ENCODE results near the gene FXYD2. TPM values are rescaled to one million over a fixed set of nuclear protein-coding genes. Genes with fewer than 3 reads are reported as not detected.
"Not testable (repeated sequence)": the region's sequence is repeated elsewhere in the genome, so short reads cannot be mapped to it uniquely, and the experiment has no call there.

FXYD2 gene
- 3.4 and 3.6 TPM in 2 replicates for total RNA-seq

GRCh38 chr11:117824571-117825537 lies at the start of gene FXYD2:
Gene FXYD2, minus strand, starts transcription at chr11:117824744. Its CDS starts 66 bp downstream, at chr11:117824678.
- Mint-ChIP-seq H3K4me1 (ENCODE audit: low read depth) (peaks cover 72% of the 10 kb centered on the region), H3K4me3 (no peak within 1 kb of the TSS)

GRCh38 chr11:117873828-117874125 lies 49.2 kb upstream of the FXYD2 start:
- Mint-ChIP-seq H3K27me3 (ENCODE audit: insufficient read depth) (peaks cover 55% of the 10 kb centered on the region), H3K27ac (no peak overlapping the region), H3K4me3 (no peak overlapping the region), H3K4me1 (ENCODE audit: low read depth) (peaks cover 23% of the 10 kb centered on the region), H3K36me3 (ENCODE audit: low read depth) (no peaks in the 10 kb centered on the region), H3K9me3 (no peaks in the 10 kb centered on the region)
- intact Hi-C loops (cut with micrococcal nuclease) = loop anchor here (2.0 kb wide), 1 partner anchor 33 kb away; no protein-coding TSS in a partner anchor
- no peak for DNase-seq (ENCODE audit: low spot score)

More at GRCh38 chr11:117824571-117825537, at the start of gene FXYD2:
- Mint-ChIP-seq H3K9me3 (no peaks in the 10 kb centered on the region), H3K36me3 (ENCODE audit: low read depth) (no peaks in the 10 kb centered on the region), H3K27ac (peak within 1 kb of the TSS; percentile 70), H3K27me3 (ENCODE audit: insufficient read depth) (no peaks in the 10 kb centered on the region)
- no peak for DNase-seq (ENCODE audit: low spot score)
- intact Hi-C loops (cut with micrococcal nuclease) = no loop called here

GRCh38 chr11:117872975-117873827 lies 48.7 kb upstream of the FXYD2 start:
- no peak for DNase-seq (ENCODE audit: low spot score)
- H3K36me3 Mint-ChIP-seq (ENCODE audit: low read depth) = no peaks in the 10 kb centered on the region
- intact Hi-C loops (cut with micrococcal nuclease) = no loop called here
- H3K27ac Mint-ChIP-seq = no peak overlapping the region
- peaks cover 49% of the 10 kb centered on the region for H3K27me3 Mint-ChIP-seq (ENCODE audit: insufficient read depth)
- H3K4me1 Mint-ChIP-seq (ENCODE audit: low read depth) = peaks cover 23% of the 10 kb centered on the region
- no peak overlapping the region for H3K4me3 Mint-ChIP-seq
- no peaks in the 10 kb centered on the region for H3K9me3 Mint-ChIP-seq

- Mint-ChIP-seq H3K9me3 (no peaks in the 10 kb centered on the region), H3K4me3 (no peak overlapping the region), H3K36me3 (ENCODE audit: low read depth) (no peaks in the 10 kb centered on the region), H3K4me1 (ENCODE audit: low read depth) (peaks cover 23% of the 10 kb centered on the region), H3K27ac (no peak overlapping the region), H3K27me3 (ENCODE audit: insufficient read depth) (peaks cover 46% of the 10 kb centered on the region)
- no peak for DNase-seq (ENCODE audit: low spot score)
- intact Hi-C loops (cut with micrococcal nuclease) = no loop called here
Observed at GRCh38 chr11:117872420-117872961, 47.9 kb upstream of the FXYD2 start.

- H3K27ac Mint-ChIP-seq = no peak overlapping the region
- intact Hi-C loops (cut with micrococcal nuclease) = no loop called here
- H3K27me3 Mint-ChIP-seq (ENCODE audit: insufficient read depth) = peaks cover 39% of the 10 kb centered on the region
- no peak for DNase-seq (ENCODE audit: low spot score)
- H3K4me1 Mint-ChIP-seq (ENCODE audit: low read depth) = peaks cover 23% of the 10 kb centered on the region
- H3K4me3 Mint-ChIP-seq = no peak overlapping the region
- no peaks in the 10 kb centered on the region for H3K36me3 Mint-ChIP-seq (ENCODE audit: low read depth)
- H3K9me3 Mint-ChIP-seq = no peaks in the 10 kb centered on the region
Observed at GRCh38 chr11:117871784-117872183, 47.2 kb upstream of the FXYD2 start.

GRCh38 chr11:117871160-117871559 lies 46.6 kb upstream of the FXYD2 start:
- Mint-ChIP-seq H3K4me3 (no peak overlapping the region), H3K9me3 (no peaks in the 10 kb centered on the region), H3K27ac (no peak overlapping the region), H3K36me3 (ENCODE audit: low read depth) (no peaks in the 10 kb centered on the region), H3K27me3 (ENCODE audit: insufficient read depth) (peaks cover 36% of the 10 kb centered on the region), H3K4me1 (ENCODE audit: low read depth) (peaks cover 22% of the 10 kb centered on the region)
- intact Hi-C loops (cut with micrococcal nuclease) = no loop called here
- no peak for DNase-seq (ENCODE audit: low spot score)

GRCh38 chr11:117870103-117870952 lies 45.8 kb upstream of the FXYD2 start:
- Mint-ChIP-seq H3K4me3 (no peak overlapping the region), H3K27ac (no peak overlapping the region), H3K36me3 (ENCODE audit: low read depth) (no peaks in the 10 kb centered on the region), H3K9me3 (no peaks in the 10 kb centered on the region), H3K27me3 (ENCODE audit: insufficient read depth) (peaks cover 28% of the 10 kb centered on the region), H3K4me1 (ENCODE audit: low read depth) (peaks cover 13% of the 10 kb centered on the region)
- no peak for DNase-seq (ENCODE audit: low spot score)
- intact Hi-C loops (cut with micrococcal nuclease) = no loop called here

- H3K36me3 Mint-ChIP-seq (ENCODE audit: low read depth) = no peaks in the 10 kb centered on the region
- peaks cover 26% of the 10 kb centered on the region for H3K27me3 Mint-ChIP-seq (ENCODE audit: insufficient read depth)
- no peak for DNase-seq (ENCODE audit: low spot score)
- peaks cover 7% of the 10 kb centered on the region for H3K4me1 Mint-ChIP-seq (ENCODE audit: low read depth)
- no peak overlapping the region for H3K4me3 Mint-ChIP-seq
- no peaks in the 10 kb centered on the region for H3K9me3 Mint-ChIP-seq
- H3K27ac Mint-ChIP-seq = no peak overlapping the region
- intact Hi-C loops (cut with micrococcal nuclease) = no loop called here
Observed at GRCh38 chr11:117869604-117870003, 45.1 kb upstream of the FXYD2 start.

GRCh38 chr11:117868815-117869561 lies 44.4 kb upstream of the FXYD2 start:
- H3K4me3 Mint-ChIP-seq = no peak overlapping the region
- DNase-seq (ENCODE audit: low spot score) = no peak

GRCh38 chr11:117868088-117868487 lies 43.5 kb upstream of the FXYD2 start:
- peaks cover 24% of the 10 kb centered on the region for H3K27me3 Mint-ChIP-seq (ENCODE audit: insufficient read depth)
- peaks cover 3% of the 10 kb centered on the region for H3K4me1 Mint-ChIP-seq (ENCODE audit: low read depth)
- H3K27ac Mint-ChIP-seq = no peak overlapping the region
- no peak overlapping the region for H3K4me3 Mint-ChIP-seq
- H3K9me3 Mint-ChIP-seq = no peaks in the 10 kb centered on the region
- intact Hi-C loops (cut with micrococcal nuclease) = no loop called here
- DNase-seq (ENCODE audit: low spot score) = no peak
- no peaks in the 10 kb centered on the region for H3K36me3 Mint-ChIP-seq (ENCODE audit: low read depth)

More at GRCh38 chr11:117868815-117869561, 44.4 kb upstream of the FXYD2 start:
- Mint-ChIP-seq H3K27ac (no peak overlapping the region), H3K9me3 (no peaks in the 10 kb centered on the region), H3K36me3 (ENCODE audit: low read depth) (no peaks in the 10 kb centered on the region), H3K27me3 (ENCODE audit: insufficient read depth) (peaks cover 25% of the 10 kb centered on the region), H3K4me1 (ENCODE audit: low read depth) (peaks cover 7% of the 10 kb centered on the region)
- intact Hi-C loops (cut with micrococcal nuclease) = no loop called here

- Mint-ChIP-seq H3K27me3 (ENCODE audit: insufficient read depth) (peaks cover 25% of the 10 kb centered on the region), H3K9me3 (no peaks in the 10 kb centered on the region), H3K4me1 (ENCODE audit: low read depth) (peaks cover 5% of the 10 kb centered on the region), H3K36me3 (ENCODE audit: low read depth) (no peaks in the 10 kb centered on the region), H3K4me3 (no peak overlapping the region), H3K27ac (no peak overlapping the region)
- no peak for DNase-seq (ENCODE audit: low spot score)
- intact Hi-C loops (cut with micrococcal nuclease) = no loop called here
Observed at GRCh38 chr11:117866526-117866925, 42.0 kb upstream of the FXYD2 start.

- H3K36me3 Mint-ChIP-seq (ENCODE audit: low read depth); intact Hi-C loops (cut with micrococcal nuclease); H3K4me3 Mint-ChIP-seq; H3K27ac Mint-ChIP-seq; H3K9me3 Mint-ChIP-seq; DNase-seq (ENCODE audit: low spot score); H3K4me1 Mint-ChIP-seq (ENCODE audit: low read depth): not testable (repeated sequence)
- H3K27me3 Mint-ChIP-seq (ENCODE audit: insufficient read depth) = peaks cover 25% of the 10 kb centered on the region
Observed at GRCh38 chr11:117865546-117865945, 41.0 kb upstream of the FXYD2 start.

Data from activated T-helper 1 cell treated with anti-CD3 and anti-CD28 coated beads, Interleukin-12 subunit alpha, Interleukin-12 subunit beta, Interleukin-2, Interleukin-4 antibody, amounts not matched to agents 30 ng/mL and 10 ng/mL and 1 ng/mL, durations not matched to agents 14 hours and 24 hours and 36 hours (primary cell).